B cell (primary cell): Measurements from ENCODE around the gene MYT1. TPM values are rescaled to one million over a fixed set of nuclear protein-coding genes. Genes with fewer than 3 reads are reported as not detected.

Experiments
- ATAC-seq: fragments of 200-7000 bp; cut with Tn5 transposase; one replicate; pipeline ENCODE4 v1.10.0; 2021; ENCODE audit warnings: low read depth, mild to moderate bottlenecking, moderate number of reproducible peaks, moderate library complexity
- CTCF ChIA-PET: fragments of 350-600 bp; sonication (Branson Sonifier 250); formaldehyde crosslinking; loops from one replicate; lab custom pipeline; 2021; ENCODE audit warnings: antibody characterized with exemption, inconsistent platforms; lab: Charles Lee
- POLR2A ChIA-PET: fragments of 350-600 bp; sonication (Branson Sonifier 250); formaldehyde crosslinking; loops from one replicate; lab custom pipeline; 2021; ENCODE audit warnings: antibody characterized with exemption; lab: Charles Lee
- DNase-seq: peaks from one replicate; pipeline ENCODE4 v3.0.0; 2013
- H2AFZ ChIP-seq: 2 replicates; pipeline ENCODE4 v1.6.1; 2012; ENCODE audit warnings: mild to moderate bottlenecking, low read depth, low read length; ENCODE audit not compliant: insufficient read depth, poor library complexity, severe bottlenecking
- H3K27ac ChIP-seq, 2 donors: 1 replicate in 1 of 2; 2 replicates in 1 of 2; pipeline ENCODE4 v1.5.1; 2012 to 2013; ENCODE audit warnings: low read length in 2 of 2, mild to moderate bottlenecking in 2 of 2, moderate library complexity in 1 of 2
- H3K27me3 ChIP-seq, 4 experiments: fragments of 200-600 bp in 1 of 4; sonication (generic) in 1 of 4; replicated peaks in 1 of 4; 1 replicate in 2 of 4; 2 replicates in 2 of 4; pipeline versions ENCODE4 v1.6.1 to v1.7.0; 2013 to 2016; ENCODE audit warnings: low read length in 3 of 4, mild to moderate bottlenecking in 2 of 4, mixed read lengths in 1 of 4, moderate library complexity in 1 of 4; ENCODE audit not compliant: insufficient read depth in 4 of 4, control insufficient read depth in 3 of 4; ENCODE audit errors: control extremely low read depth in 1 of 4
- H3K36me3 ChIP-seq, 2 experiments: replicated peaks in 1 of 2; 1 replicate in 1 of 2; 2 replicates in 1 of 2; pipeline versions ENCODE4 v1.6.1 to v1.7.1; 2013; ENCODE audit warnings: low read length in 1 of 2; ENCODE audit not compliant: insufficient read depth in 2 of 2, control insufficient read depth in 1 of 2; ENCODE audit errors: control extremely low read depth in 1 of 2, extremely low read depth in 1 of 2
- H3K4me1 ChIP-seq, 2 donors: fragments of 200-600 bp in 1 of 2; sonication (generic) in 1 of 2; 1 replicate in 1 of 2; 2 replicates in 1 of 2; pipeline versions ENCODE4 v1.5.1 to v1.6.1; 2013 to 2017; ENCODE audit warnings: low read length in 2 of 2; ENCODE audit not compliant: control insufficient read depth in 2 of 2, insufficient read depth in 2 of 2
- H3K4me2 ChIP-seq: replicated peaks from 2 replicates; pipeline ENCODE3; 2012; ENCODE audit warnings: mild to moderate bottlenecking, low read depth, low read length; ENCODE audit not compliant: poor library complexity, severe bottlenecking
- H3K4me3 ChIP-seq, 5 experiments: fragments of 200-600 bp in 1 of 5; sonication (generic) in 1 of 5; 1 replicate in 3 of 5; 2 replicates in 2 of 5; pipeline versions ENCODE4 v1.5.1 to v1.7.0; 2011 to 2016; ENCODE audit warnings: low read length in 4 of 5, mild to moderate bottlenecking in 4 of 5, low read depth in 2 of 5, control low read depth in 1 of 5, moderate library complexity in 1 of 5; ENCODE audit not compliant: insufficient read depth in 1 of 5; ENCODE audit errors: control extremely low read depth in 1 of 5, extremely low read depth in 1 of 5
- H3K79me2 ChIP-seq: fragments of 200-600 bp; sonication (generic); one replicate; pipeline ENCODE4 v1.6.0; 2016; ENCODE audit warnings: low read length; ENCODE audit not compliant: control insufficient read depth, insufficient read depth
- H3K9ac ChIP-seq: fragments of 200-600 bp; sonication (generic); 2 replicates; pipeline ENCODE4 v1.6.1; 2017; ENCODE audit warnings: mild to moderate bottlenecking, low read length, moderate library complexity
- H3K9me3 ChIP-seq, 3 donors: one replicate each; pipeline versions ENCODE4 v1.6.1 to v1.7.1; 2013; ENCODE audit warnings: low read length in 2 of 3; ENCODE audit not compliant: control insufficient read depth in 2 of 3, insufficient read depth in 1 of 3; ENCODE audit errors: control extremely low read depth in 1 of 3
- H4K20me1 ChIP-seq: 2 replicates; pipeline ENCODE4 v1.6.0; 2012; ENCODE audit warnings: mild to moderate bottlenecking, low read length; ENCODE audit not compliant: insufficient read depth, control insufficient read depth, poor library complexity, severe bottlenecking
- H3K27ac Mint-ChIP-seq: one replicate; pipeline ENCODE4 v1.8.0; 2021; ENCODE audit warnings: mixed read lengths
- H3K27me3 Mint-ChIP-seq: one replicate; pipeline ENCODE4 v1.8.0; 2021; ENCODE audit warnings: mixed read lengths
- H3K4me1 Mint-ChIP-seq: one replicate; pipeline ENCODE4 v1.8.0; 2021; ENCODE audit warnings: mixed read lengths
- H3K4me3 Mint-ChIP-seq: one replicate; pipeline ENCODE4 v1.8.0; 2021; ENCODE audit warnings: mixed read lengths
- H3K9me3 Mint-ChIP-seq: one replicate; pipeline ENCODE4 v1.8.0; 2022; ENCODE audit warnings: mixed read lengths; ENCODE audit not compliant: insufficient read depth
- CTCF ChIP-seq: fragments of 200-600 bp; IDR thresholded peaks from one replicate; pipeline ENCODE4 v1.8.0; 2022; ENCODE audit warnings: antibody characterized with exemption, mild to moderate bottlenecking
- EZH2 ChIP-seq: IDR thresholded peaks from 2 replicates; pipeline ENCODE4 v1.6.1; 2012; ENCODE audit warnings: borderline replicate concordance, low read depth, mild to moderate bottlenecking, moderate library complexity, low read length; ENCODE audit not compliant: insufficient read depth, poor library complexity, severe bottlenecking
- WGBS: methylation state at CpG from one replicate; pipeline ENCODE4 v1.1.5; 2013; ENCODE audit warnings: missing lambda C conversion rate; ENCODE audit not compliant: insufficient coverage; 5-methylcytosine and 5-hydroxymethylcytosine counted together
- intact Hi-C: fragments of 100-400 bp; cut with micrococcal nuclease; formaldehyde crosslinking; loops from one replicate; pipeline ENCODE4 v1.10.0; 2022
- polyA plus RNA-seq: library from polyadenylated mRNA; depleted of rRNA; stranded (reverse); fragments of >200 nt; gene quantifications from 2 replicates; pipeline ENCODE4 v1.2.3, GENCODE V29; 2012
- total RNA-seq, 2 donors: library from RNA; stranded (reverse); fragments of 120-200 nt in 1 of 2; gene quantifications; 1 replicate in 1 of 2; 2 replicates in 1 of 2; pipeline versions ENCODE4 v1.2.3 to v1.2.4, GENCODE V29; 2013 to 2022

Gene MYT1
- total and polyA plus RNA-seq, 2 donors (not counting 1 experiment from before 2014, with no cell fraction given) = 0.49 to 42.2 TPM

DNA sequence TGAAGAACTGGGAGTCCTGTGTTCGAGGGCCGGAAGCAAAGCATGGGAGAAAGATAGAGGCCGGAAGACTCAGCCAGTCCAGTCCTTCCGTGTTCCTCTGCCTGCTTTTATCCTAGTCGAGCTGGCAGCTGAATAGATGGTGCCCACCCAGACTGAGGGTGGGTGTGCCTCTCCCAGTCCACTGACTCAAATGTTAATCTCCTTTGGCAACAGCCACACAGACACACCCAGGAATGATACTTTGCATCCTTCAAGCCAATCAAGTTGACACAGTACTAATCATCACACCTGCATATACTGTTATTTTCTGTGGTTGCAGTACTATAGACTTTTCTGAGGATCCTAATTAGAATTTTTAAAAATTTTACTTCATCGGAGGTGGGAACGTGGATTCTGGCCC is 112.6 kb downstream of the MYT1 start:
- Mint-ChIP-seq H3K27me3 (no peaks in the 10 kb centered on the region), H3K9me3 (no peaks in the 10 kb centered on the region), H3K27ac (no peak overlapping the region), H3K4me3 (no peak overlapping the region), H3K4me1 (no peaks in the 10 kb centered on the region)
- no peaks in the 10 kb centered on the region for H3K79me2 ChIP-seq
- ATAC-seq (no peak), DNase-seq (no peak)
- H2AFZ ChIP-seq = no peak overlapping the region
- no peaks in the 10 kb centered on the region for H3K27me3 ChIP-seq
- ChIA-PET POLR2A (no interaction called here), CTCF (no interaction called here)
- no peaks in the 10 kb centered on the region for H3K9me3 ChIP-seq
- intact Hi-C loops = no loop called here
- peaks cover 0 to 19% of the 10 kb centered on the region in 2 experiments for H3K36me3 ChIP-seq
- WGBS = 98% methylated on average over 5 of the region's 7 CpGs
- no peak overlapping the region for H3K4me2 ChIP-seq
- H3K9ac ChIP-seq = no peak overlapping the region
- H3K4me3 ChIP-seq = no peak overlapping the region
- no peak overlapping the region for H3K27ac ChIP-seq
- no peak for TF ChIP-seq CTCF
- no peak for TF ChIP-seq EZH2
- no peaks in the 10 kb centered on the region for H3K4me1 ChIP-seq
- peaks cover 9% of the 10 kb centered on the region for H4K20me1 ChIP-seq

GRCh38 chr20:64277571-64278316 is 113.5 kb downstream of the MYT1 start:
- DNase-seq (no peak), ATAC-seq (no peak)
- H3K4me3 Mint-ChIP-seq = no peak overlapping the region
- CTCF ChIA-PET = no interaction called here
- Histone ChIP-seq H3K36me3 (peaks cover 0 to 17% of the 10 kb centered on the region in 2 experiments), H3K9ac (no peak overlapping the region), H4K20me1 (peaks cover 5% of the 10 kb centered on the region), H3K4me1 (no peaks in the 10 kb centered on the region), H3K27me3 (no peaks in the 10 kb centered on the region), H3K4me2 (no peak overlapping the region), H3K4me3 (no peak overlapping the region), H3K27ac (no peak overlapping the region), H2AFZ (no peak overlapping the region), H3K9me3 (no peaks in the 10 kb centered on the region), H3K79me2 (no peaks in the 10 kb centered on the region)
- TF ChIP-seq CTCF (no peak), EZH2 (no peak)
- H3K27ac Mint-ChIP-seq = no peak overlapping the region
- no peaks in the 10 kb centered on the region for H3K27me3 Mint-ChIP-seq
- WGBS = 92% methylated on average over 8 of the region's 10 CpGs
- no peaks in the 10 kb centered on the region for H3K4me1 Mint-ChIP-seq
- H3K9me3 Mint-ChIP-seq = no peaks in the 10 kb centered on the region
- POLR2A ChIA-PET = no interaction called here
- intact Hi-C loops = no loop called here
